Measurements from ENCODE around the gene FUNDC2.

GRCh38 chrX:155052738-155053498 is 26.3 kb downstream of the FUNDC2 start:
- TF ChIP-seq CTCF (IDR thresholded peaks at IDR 0.05) (no peak), ZFX (IDR thresholded peaks at IDR 0.05; ENCODE audit: borderline replicate concordance) (no peak)

All from 22Rv1 (cell line).